ENCODE results near the gene MMP11. TPM values are rescaled to one million over a fixed set of nuclear protein-coding genes. Genes with fewer than 3 reads are reported as not detected.

Gene MMP11
- total and polyA plus RNA-seq, 4 donors = 0.33 to 33.7 (median 0.61) TPM

DNA sequence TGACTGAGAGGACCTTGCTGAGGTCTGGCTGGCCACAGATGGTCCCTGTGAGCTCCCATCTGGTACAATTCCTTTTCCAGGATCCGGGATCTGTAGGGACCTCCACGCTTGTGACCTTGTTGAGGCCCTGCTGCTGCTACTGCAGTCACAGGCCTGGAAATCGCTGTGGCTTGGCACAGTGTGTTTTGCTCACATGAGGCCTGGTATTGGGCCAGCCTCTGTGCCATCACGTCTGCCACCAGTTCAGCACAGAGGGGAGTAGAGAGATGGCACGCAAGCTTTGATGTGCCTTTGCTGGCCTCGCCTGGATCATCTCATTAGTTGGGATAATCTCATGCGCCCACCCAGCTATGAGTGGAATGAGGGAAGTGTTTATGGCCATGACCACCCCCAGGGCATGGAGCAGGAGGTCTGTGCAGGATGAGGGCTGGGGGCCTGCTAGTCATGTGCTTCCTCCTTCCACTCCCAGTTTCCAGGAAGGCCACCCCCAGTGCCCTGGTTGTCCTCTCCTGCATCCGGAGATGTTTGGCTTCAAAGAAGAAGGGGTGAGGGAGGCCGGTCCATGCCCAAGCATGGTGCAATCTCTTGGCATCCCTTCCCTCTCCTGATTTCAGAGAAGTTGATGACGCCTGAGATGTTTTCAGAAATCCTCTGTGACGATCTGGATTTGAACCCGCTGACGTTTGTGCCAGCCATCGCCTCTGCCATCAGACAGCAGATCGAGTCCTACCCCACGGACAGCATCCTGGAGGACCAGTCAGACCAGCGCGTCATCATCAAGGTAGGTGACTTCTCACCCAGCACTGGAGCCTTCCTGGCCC is 43.7 kb downstream of the MMP11 start (continued):
- no peak for TF ChIP-seq GABPA (IDR thresholded peaks at IDR 0.05 in 1 of 2, conservative IDR thresholded peaks at IDR 0.05 in 1 of 2)

DNA sequence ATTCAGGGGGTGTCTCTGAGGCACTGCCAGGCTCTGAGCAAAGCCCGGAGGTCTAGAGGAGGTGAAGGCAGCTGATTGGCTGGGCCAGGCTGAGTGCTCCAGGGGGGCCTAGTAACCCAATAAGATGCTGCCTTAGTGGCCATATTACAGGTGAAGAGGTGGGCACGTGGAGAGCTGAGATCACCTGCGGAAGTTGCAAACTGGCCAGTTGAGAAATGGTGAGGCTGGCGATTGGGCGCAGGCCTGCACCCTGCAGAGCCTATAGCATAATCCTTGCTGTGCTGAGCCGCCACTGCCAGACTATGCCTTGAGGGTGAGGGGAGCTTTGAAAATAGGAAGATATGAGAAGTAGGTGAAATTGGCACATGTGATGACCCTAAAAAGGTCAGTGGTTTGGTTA is 44.5 kb downstream of the MMP11 start:
- H3K36me3 ChIP-seq (ENCODE audit: control insufficient read depth in 4 of 4, insufficient read depth in 3 of 4, low read depth in 1 of 4, low read length in 3 of 4) = peaks cover 2 to 48% (median 18%) of the 10 kb centered on the region in 4 donors

More for the DNA sequence above, 44.5 kb downstream of the MMP11 start:
- H3K4me1 ChIP-seq (ENCODE audit: control insufficient read depth in 4 of 4, insufficient read depth in 4 of 4, low read length in 3 of 4) = no peaks in the 10 kb centered on the region
- TF ChIP-seq ZBTB33 (IDR thresholded peaks at IDR 0.05) = no peak
- no peak for TF ChIP-seq NR2F2 (IDR thresholded peaks at IDR 0.05)
- no peak for TF ChIP-seq HNF4A (conservative IDR thresholded peaks at IDR 0.05)
- no peak for TF ChIP-seq TAF1 (conservative IDR thresholded peaks at IDR 0.05)
- no peak for TF ChIP-seq YY1 (IDR thresholded peaks at IDR 0.05)
- TF ChIP-seq JUND (IDR thresholded peaks at IDR 0.05) = no peak
- no peak for TF ChIP-seq RAD21 (IDR thresholded peaks at IDR 0.05)
- no peak for TF ChIP-seq SP1 (IDR thresholded peaks at IDR 0.05)
- no peak for TF ChIP-seq FOXA2 (IDR thresholded peaks at IDR 0.05)
- TF ChIP-seq RXRA (IDR thresholded peaks at IDR 0.05) = no peak
- TF ChIP-seq EGR1 (IDR thresholded peaks at IDR 0.05; ENCODE audit: low read depth in 2 of 2) = no peak
- TF ChIP-seq HNF4G (IDR thresholded peaks at IDR 0.05) = no peak
- TF ChIP-seq ATF3 (IDR thresholded peaks at IDR 0.05) = no peak
- TF ChIP-seq FOXA1 (IDR thresholded peaks at IDR 0.05) = no peak
- TF ChIP-seq CTCF (IDR thresholded peaks at IDR 0.05; ENCODE audit: low read depth, low read length, missing input control) = no peak
- no peak for TF ChIP-seq GABPA (IDR thresholded peaks at IDR 0.05 in 1 of 2, conservative IDR thresholded peaks at IDR 0.05 in 1 of 2)
- no peak for TF ChIP-seq REST (IDR thresholded peaks at IDR 0.05)
- TF ChIP-seq, protein P1, sequence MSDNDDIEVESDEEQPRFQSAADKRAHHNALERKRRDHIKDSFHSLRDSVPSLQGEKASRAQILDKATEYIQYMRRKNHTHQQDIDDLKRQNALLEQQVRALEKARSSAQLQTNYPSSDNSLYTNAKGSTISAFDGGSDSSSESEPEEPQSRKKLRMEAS (IDR thresholded peaks at IDR 0.05) = no peak
- H3K9ac ChIP-seq (ENCODE audit: low read depth in 1 of 2, low read length in 2 of 2) = no peak overlapping the region
- H3K4me3 ChIP-seq (ENCODE audit: low read depth in 1 of 3, low read length in 3 of 3) = no peak overlapping the region
- no peak for DNase-seq (ENCODE audit: low spot score)
- no peaks in the 10 kb centered on the region for H3K9me3 ChIP-seq (ENCODE audit: control insufficient read depth in 4 of 4, low read length in 3 of 4)
- WGBS = 98% methylated on average over 6 of the region's 6 CpGs
- H3K27ac ChIP-seq (ENCODE audit: low read depth in 1 of 2, low read length in 2 of 2) = no peak overlapping the region
- H3K27me3 ChIP-seq (ENCODE audit: control insufficient read depth in 4 of 4, insufficient read depth in 4 of 4, low read length in 3 of 4) = no peaks in the 10 kb centered on the region

All from liver (tissue), 9 donors.